ENCODE measurements around the gene C4orf33. TPM values are rescaled to one million over a fixed set of nuclear protein-coding genes. Genes with fewer than 3 reads are reported as not detected.
"Not testable (repeated sequence)": the region's sequence is repeated elsewhere in the genome, so short reads cannot be mapped to it uniquely, and the experiment has no call there.

The C4orf33 gene
- 10 to 100 TPM; 14.9 to 31.2 TPM for total RNA-seq

DNA sequence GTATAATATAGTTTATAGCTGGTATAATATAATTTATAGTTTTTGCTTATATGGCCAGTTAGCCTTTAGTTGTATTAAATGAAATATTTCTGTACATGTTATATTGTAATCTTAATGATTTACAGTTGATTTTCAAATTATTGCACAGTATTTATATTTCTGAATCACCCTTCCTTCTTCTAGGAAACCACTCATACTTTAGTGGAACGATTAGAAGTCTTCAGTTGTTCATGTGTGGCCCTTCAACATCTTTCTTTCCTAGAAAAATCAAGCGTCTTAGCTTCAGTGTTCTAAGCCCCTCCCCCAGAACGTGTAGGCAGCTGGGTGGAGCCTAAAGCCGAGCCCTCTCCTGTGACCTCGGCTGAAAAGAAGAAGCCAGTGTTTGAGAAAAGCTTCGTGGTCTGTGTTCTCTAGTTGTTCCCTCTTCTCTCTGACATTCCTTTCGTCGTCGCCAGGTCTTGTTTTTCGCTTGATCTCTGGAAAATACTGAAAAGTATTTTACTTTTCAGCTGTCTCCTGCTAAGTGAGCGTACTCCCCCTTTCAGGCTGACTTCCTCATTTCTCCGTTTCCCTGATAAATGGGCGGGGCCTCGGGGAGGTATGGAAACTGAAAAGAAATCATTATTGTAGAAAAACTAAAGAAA, at the start of gene C4orf33:
Gene C4orf33 (plus strand): TSS at position 342 of the 644 bp plus-strand sequence. CDS start 6,459 bp downstream, outside the sequence.
- H3K27ac ChIP-seq, result peak within 1 kb of the TSS; percentile 75
- H3K36me3 ChIP-seq, result no peaks in the 10 kb centered on the region
- no peaks in the 10 kb centered on the region for H3K9me3 ChIP-seq
- TF ChIP-seq CTCF (IDR thresholded peaks at IDR 0.05), result no peak
- peak within 1 kb of the TSS; percentile 75 to 91 for H3K9ac ChIP-seq (ENCODE audit: low read depth in 2 of 2, low read length in 2 of 2)
- intact Hi-C loops (cut with DNase I), result no loop called here
- H3K4me3 ChIP-seq, result peak within 1 kb of the TSS; percentile 44
- peak; percentile 84 for DNase-seq
- no peaks in the 10 kb centered on the region for H3K27me3 ChIP-seq
- no peaks in the 10 kb centered on the region for H3K4me1 ChIP-seq

- no peak overlapping the region for H3K4me3 ChIP-seq
- H3K9me3 ChIP-seq, result peaks cover 6% of the 10 kb centered on the region
- intact Hi-C loops (cut with DNase I), result no loop called here
- no peaks in the 10 kb centered on the region for H3K36me3 ChIP-seq
- TF ChIP-seq CTCF (IDR thresholded peaks at IDR 0.05), result no peak
- H3K27ac ChIP-seq, result no peak overlapping the region
- no peaks in the 10 kb centered on the region for H3K4me1 ChIP-seq
- DNase-seq, result no peak
- H3K27me3 ChIP-seq, result no peaks in the 10 kb centered on the region
- no peak overlapping the region for H3K9ac ChIP-seq (ENCODE audit: low read depth in 2 of 2, low read length in 2 of 2)
These were observed 36.9 kb upstream of the C4orf33 start for GRCh38 chr4:129059028-129059427.

DNA sequence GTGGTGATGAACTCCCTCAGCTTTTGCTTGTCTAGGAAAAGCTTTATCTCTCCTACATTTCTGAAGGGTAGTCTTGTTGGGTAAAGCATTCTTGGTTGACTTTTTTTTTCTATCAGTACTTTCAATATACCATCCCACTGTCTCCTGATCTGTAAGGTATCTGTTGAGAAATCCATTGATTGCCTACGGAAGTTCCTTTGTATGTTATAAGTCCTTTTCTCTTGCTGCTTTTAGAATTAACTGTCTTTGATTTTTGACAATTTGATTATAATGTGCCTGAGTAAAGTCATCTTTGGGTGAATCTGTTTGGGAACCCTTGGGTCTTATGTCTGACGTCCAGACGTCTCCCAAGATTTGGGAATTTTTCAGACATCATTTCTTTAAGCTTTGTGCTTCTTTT, 33.4 kb upstream of the C4orf33 start:
- H3K36me3 ChIP-seq, result no peaks in the 10 kb centered on the region
- no peak overlapping the region for H3K4me3 ChIP-seq
- no peaks in the 10 kb centered on the region for H3K4me1 ChIP-seq
- intact Hi-C loops (cut with DNase I), result no loop called here
- no peak for DNase-seq
- no peak overlapping the region for H3K27ac ChIP-seq
- H3K27me3 ChIP-seq, result no peaks in the 10 kb centered on the region
- no peak for TF ChIP-seq CTCF (IDR thresholded peaks at IDR 0.05)
- no peak overlapping the region for H3K9ac ChIP-seq (ENCODE audit: low read depth in 2 of 2, low read length in 2 of 2)
- no peaks in the 10 kb centered on the region for H3K9me3 ChIP-seq

DNA sequence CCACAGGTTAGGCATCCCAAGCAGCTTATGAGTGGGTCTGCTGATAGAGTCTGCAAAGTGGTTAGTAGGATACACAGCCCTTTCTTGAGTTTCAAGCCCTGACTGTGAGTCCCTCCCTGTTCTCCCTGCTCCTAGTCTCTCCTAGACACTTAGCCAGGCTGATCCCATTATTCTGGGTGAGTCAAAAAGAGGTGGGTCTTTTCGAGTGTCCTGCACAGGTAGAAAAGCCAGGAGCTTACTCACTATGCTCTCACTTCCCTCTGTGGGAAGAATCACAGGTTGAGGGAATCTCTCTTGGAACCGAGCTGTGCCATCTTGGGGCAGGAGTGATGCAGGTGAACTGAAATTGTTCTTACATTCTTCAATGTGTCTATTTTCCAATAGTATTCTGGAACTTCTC, 32.3 kb upstream of the C4orf33 start:
- TF ChIP-seq CTCF (IDR thresholded peaks at IDR 0.05), result no peak
- Histone ChIP-seq H3K4me1 (no peaks in the 10 kb centered on the region), H3K9me3 (no peaks in the 10 kb centered on the region), H3K4me3 (no peak overlapping the region), H3K27ac (no peak overlapping the region), H3K36me3 (no peaks in the 10 kb centered on the region), H3K27me3 (no peaks in the 10 kb centered on the region), H3K9ac (ENCODE audit: low read depth in 2 of 2, low read length in 2 of 2) (no peak overlapping the region)
- intact Hi-C loops (cut with DNase I), result no loop called here
- no peak for DNase-seq

DNA sequence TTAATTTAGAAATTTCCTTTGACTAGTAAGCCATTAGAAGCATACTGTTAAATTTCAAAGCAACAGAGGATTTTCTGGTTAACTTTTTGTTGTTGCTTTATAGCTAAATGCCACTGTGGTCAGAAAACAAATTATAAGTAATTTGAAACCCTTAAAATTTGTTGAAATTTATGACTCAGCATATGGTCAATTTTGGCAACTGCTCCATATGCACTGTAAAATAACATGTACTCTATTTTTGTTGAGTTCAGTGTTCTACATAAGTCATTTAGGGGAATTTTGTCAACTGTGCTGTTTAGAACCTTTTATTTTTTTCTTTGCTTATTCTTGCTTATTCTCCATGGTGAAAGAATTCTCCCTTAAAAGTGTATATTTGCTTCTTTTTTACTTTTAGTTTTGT, 31.2 kb upstream of the C4orf33 start:
- H3K4me3 ChIP-seq, result no peak overlapping the region
- no peak overlapping the region for H3K27ac ChIP-seq
- no peak for DNase-seq
- no peaks in the 10 kb centered on the region for H3K36me3 ChIP-seq
- no peaks in the 10 kb centered on the region for H3K9me3 ChIP-seq
- H3K27me3 ChIP-seq, result no peaks in the 10 kb centered on the region
- no peak overlapping the region for H3K9ac ChIP-seq (ENCODE audit: low read depth in 2 of 2, low read length in 2 of 2)
- H3K4me1 ChIP-seq, result no peaks in the 10 kb centered on the region
- TF ChIP-seq CTCF (IDR thresholded peaks at IDR 0.05), result no peak
- intact Hi-C loops (cut with DNase I), result no loop called here

GRCh38 chr4:129069537-129069936, 26.4 kb upstream of the C4orf33 start:
- H3K27me3 ChIP-seq; H3K9ac ChIP-seq (ENCODE audit: low read depth in 2 of 2, low read length in 2 of 2); H3K4me3 ChIP-seq; H3K36me3 ChIP-seq; intact Hi-C loops (cut with DNase I); H3K4me1 ChIP-seq; H3K9me3 ChIP-seq; H3K27ac ChIP-seq; DNase-seq: not testable (repeated sequence)

All from colonic mucosa (tissue), 4 donors.